HFFc6 (cell line): ENCODE data around the gene KIAA0513. TPM values are rescaled to one million over a fixed set of nuclear protein-coding genes. Genes with fewer than 3 reads are reported as not detected.

Experiments
- DNase-seq: peaks from one replicate; pipeline ENCODE4 v3.0.0-alpha.2; 2018
- H3K27ac Mint-ChIP-seq: 2 replicates; pipeline ENCODE4 v1.8.0; 2020; ENCODE audit warnings: mild to moderate bottlenecking, mixed read lengths
- H3K27me3 Mint-ChIP-seq: 2 replicates; pipeline ENCODE4 v1.8.0; 2021; ENCODE audit warnings: mild to moderate bottlenecking, moderate library complexity, mixed read lengths; ENCODE audit not compliant: insufficient read depth
- H3K36me3 Mint-ChIP-seq: 2 replicates; pipeline ENCODE4 v1.8.0; 2021; ENCODE audit warnings: low read depth, mixed read lengths
- H3K4me1 Mint-ChIP-seq: 2 replicates; pipeline ENCODE4 v1.8.0; 2020; ENCODE audit warnings: low read depth, mixed read lengths
- H3K4me3 Mint-ChIP-seq: 2 replicates; pipeline ENCODE4 v1.8.0; 2020; ENCODE audit warnings: mild to moderate bottlenecking, moderate library complexity, mixed read lengths
- H3K9me3 Mint-ChIP-seq: 2 replicates; pipeline ENCODE4 v1.8.0; 2020; ENCODE audit warnings: mild to moderate bottlenecking, mixed read lengths
- total RNA-seq, 6 experiments: library from RNA; stranded (reverse); fragmentation: NEBNext Ultra II Directional; extraction: Animal tissue kit (Norgen Biotek cat#: 25700); gene quantifications; 2 replicates in 1 of 6; 3 replicates in 5 of 6; pipeline ENCODE4 v1.2.3, GENCODE V29; 2021
- TF ChIP-seq, protein P1 (sequence below): fragments of 200-600 bp; sonication (generic); IDR thresholded peaks from 2 replicates; pipeline ENCODE4 v1.5.0; 2021; ENCODE audit warnings: antibody characterized with exemption, mild to moderate bottlenecking

KIAA0513 gene
- total RNA-seq, 6 experiments from 2014 or later: 12.5 to 15.4 (median 13.8) TPM

DNA sequence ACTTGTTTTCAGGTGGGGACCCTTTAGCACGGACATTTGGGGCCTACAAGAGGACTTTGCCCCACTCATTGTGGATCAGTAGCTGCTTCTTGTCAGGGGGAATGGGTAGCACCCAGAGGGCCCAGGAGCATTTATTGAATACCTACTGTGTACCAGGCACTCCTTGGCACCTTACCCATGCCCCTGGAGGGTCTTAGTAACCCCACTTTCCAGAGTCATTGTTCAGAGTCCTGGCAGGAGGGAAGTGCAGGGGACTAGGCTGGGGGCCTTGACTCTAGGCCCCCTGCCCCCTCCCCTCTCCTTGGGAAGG lies 105.7 kb downstream of the KIAA0513 start:
- Mint-ChIP-seq H3K4me3 (no peak overlapping the region), H3K36me3 (no peaks in the 10 kb centered on the region), H3K27me3 (peaks cover 3% of the 10 kb centered on the region), H3K27ac (no peak overlapping the region), H3K4me1 (peaks cover 53% of the 10 kb centered on the region), H3K9me3 (no peaks in the 10 kb centered on the region)
- no peak for DNase-seq
- TF ChIP-seq, protein P1, sequence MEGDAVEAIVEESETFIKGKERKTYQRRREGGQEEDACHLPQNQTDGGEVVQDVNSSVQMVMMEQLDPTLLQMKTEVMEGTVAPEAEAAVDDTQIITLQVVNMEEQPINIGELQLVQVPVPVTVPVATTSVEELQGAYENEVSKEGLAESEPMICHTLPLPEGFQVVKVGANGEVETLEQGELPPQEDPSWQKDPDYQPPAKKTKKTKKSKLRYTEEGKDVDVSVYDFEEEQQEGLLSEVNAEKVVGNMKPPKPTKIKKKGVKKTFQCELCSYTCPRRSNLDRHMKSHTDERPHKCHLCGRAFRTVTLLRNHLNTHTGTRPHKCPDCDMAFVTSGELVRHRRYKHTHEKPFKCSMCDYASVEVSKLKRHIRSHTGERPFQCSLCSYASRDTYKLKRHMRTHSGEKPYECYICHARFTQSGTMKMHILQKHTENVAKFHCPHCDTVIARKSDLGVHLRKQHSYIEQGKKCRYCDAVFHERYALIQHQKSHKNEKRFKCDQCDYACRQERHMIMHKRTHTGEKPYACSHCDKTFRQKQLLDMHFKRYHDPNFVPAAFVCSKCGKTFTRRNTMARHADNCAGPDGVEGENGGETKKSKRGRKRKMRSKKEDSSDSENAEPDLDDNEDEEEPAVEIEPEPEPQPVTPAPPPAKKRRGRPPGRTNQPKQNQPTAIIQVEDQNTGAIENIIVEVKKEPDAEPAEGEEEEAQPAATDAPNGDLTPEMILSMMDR: no peak

DNA sequence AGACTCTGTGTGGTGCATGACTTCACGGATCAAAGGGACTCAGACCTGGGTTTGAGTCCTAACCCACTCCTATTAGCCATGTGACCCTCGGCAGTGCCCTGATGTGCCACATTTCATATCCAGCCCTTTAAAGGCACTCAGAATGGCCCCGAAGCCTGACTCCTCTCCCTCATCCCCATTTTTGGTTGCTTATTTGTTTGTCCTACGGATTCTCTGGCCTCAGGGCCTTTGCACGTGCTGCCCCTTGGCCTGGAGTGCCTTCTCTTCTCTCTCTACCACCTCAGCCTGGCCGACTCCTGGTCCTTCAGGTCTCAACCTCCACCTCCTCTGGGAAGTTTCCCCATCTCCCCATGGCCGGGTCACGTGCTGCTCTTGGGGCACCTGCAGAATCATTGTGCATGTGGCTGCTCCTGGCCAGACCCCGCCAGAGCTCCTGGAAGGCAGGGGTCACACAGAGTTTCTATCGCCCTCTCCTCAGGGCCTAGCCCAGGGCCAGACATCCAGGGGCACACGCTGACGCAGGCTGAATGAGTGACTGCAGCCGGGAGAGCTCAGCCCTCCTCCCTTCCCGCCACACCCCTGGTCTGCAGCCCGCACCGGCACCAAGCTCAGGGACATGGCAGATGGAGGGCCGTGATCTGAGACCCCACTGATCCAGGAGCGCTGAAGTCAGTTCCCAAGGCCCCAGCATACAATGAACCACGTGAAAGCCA lies 106.6 kb downstream of the KIAA0513 start:
- H3K27me3 Mint-ChIP-seq: peaks cover 3% of the 10 kb centered on the region

DNA sequence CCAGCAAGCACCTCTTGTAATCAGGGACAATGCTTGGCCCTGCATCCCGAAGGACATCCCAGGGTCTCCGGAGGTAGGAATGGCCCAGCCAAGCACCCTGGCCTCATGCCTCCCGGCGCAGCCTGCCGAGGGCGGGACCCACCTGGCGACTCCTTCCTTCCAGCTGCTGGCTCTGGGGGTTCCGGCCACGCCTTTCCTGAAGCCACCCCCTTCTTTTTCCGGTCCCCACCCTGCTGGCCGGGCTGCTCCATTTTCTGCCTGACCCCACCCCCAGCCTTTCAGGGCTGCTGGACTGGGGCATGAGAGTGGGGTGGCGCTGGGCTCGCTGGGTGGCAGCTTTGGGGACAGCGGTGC lies 107.2 kb downstream of the KIAA0513 start:
- no peak overlapping the region for H3K4me3 Mint-ChIP-seq
- peaks cover 3% of the 10 kb centered on the region for H3K27me3 Mint-ChIP-seq
- H3K4me1 Mint-ChIP-seq: peaks cover 64% of the 10 kb centered on the region
- no peaks in the 10 kb centered on the region for H3K9me3 Mint-ChIP-seq
- H3K27ac Mint-ChIP-seq: no peak overlapping the region
- no peak for DNase-seq
- TF ChIP-seq, protein P1: no peak
- H3K36me3 Mint-ChIP-seq: no peaks in the 10 kb centered on the region

More for the DNA sequence above, 106.6 kb downstream of the KIAA0513 start:
- no peak for DNase-seq
- TF ChIP-seq, protein P1: no peak
- Mint-ChIP-seq H3K9me3 (no peaks in the 10 kb centered on the region), H3K27ac (no peak overlapping the region), H3K4me3 (no peak overlapping the region), H3K36me3 (no peaks in the 10 kb centered on the region), H3K4me1 (peaks cover 63% of the 10 kb centered on the region)

DNA sequence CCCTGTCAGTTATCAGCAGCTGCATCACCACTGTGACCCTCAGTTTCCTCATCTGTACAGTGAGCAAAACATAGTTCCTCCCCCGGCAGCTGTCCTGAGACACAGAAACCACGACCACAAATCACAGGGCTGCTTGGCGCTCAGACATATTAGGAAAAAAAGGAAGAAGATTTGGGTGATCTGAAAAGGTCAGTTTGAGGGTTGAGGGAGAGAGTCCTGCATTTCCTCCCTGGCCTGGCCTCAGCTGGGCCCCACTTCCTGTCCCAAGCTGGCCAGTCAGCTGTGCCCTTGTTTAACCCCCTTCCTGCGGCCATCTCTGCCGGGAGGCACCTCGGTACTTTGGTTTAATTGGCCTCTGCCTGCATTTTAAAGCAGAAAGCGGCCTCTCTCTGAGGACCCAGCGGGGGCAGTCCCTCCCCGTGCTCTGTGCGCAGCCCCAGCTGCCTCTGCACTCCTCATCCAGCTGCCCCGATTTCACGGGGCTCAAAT lies 108.7 kb downstream of the KIAA0513 start:
- Mint-ChIP-seq H3K27ac (no peak overlapping the region; the same call in 1 of the 2 replicates), H3K9me3 (no peaks in the 10 kb centered on the region), H3K4me1 (peaks cover 57% of the 10 kb centered on the region), H3K27me3 (peaks cover 3% of the 10 kb centered on the region), H3K4me3 (no peak overlapping the region), H3K36me3 (no peaks in the 10 kb centered on the region)
- no peak for DNase-seq
- TF ChIP-seq, protein P1: no peak

DNA sequence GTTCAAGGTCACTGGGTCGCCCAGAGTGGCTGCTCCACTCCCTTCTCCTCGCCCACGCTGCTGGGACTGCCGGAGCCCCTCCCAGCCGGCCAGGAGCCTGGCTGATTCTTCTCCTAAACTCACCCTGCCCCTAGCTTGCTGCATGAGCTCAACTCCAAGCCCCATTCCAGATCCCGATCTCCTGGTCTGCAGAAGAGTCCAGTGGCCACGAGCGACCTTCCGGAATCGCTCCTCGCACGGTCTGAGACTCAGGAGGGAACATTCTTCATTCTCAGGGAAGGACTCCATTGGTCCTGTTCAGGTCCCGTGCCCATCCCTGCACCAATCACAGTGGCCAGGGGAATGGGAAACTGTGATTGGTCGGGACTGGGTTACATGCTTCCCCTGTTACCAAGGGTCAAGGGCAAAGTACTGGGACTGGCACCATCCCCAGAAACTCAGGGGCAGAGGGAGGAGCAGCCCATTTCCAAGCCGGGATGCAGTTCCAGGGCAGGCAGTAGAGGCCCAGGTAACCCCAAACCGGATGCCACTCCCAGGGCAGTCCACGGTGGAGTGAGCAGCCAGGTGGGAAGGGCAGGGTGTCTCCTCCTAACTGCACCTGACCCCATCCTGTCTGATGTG lies 109.2 kb downstream of the KIAA0513 start:
- no peaks in the 10 kb centered on the region for H3K9me3 Mint-ChIP-seq
- no peaks in the 10 kb centered on the region for H3K36me3 Mint-ChIP-seq
- TF ChIP-seq, protein P1: no peak
- no peak overlapping the region; the same call in 1 of the 2 replicates for H3K27ac Mint-ChIP-seq
- DNase-seq: no peak
- peaks cover 4% of the 10 kb centered on the region for H3K27me3 Mint-ChIP-seq
- H3K4me3 Mint-ChIP-seq: peak overlapping the region; percentile 34
- peaks cover 57% of the 10 kb centered on the region for H3K4me1 Mint-ChIP-seq
